Left lobe of liver (tissue), 2 donors: ENCODE measurements around the gene PSKH1. TPM values are rescaled to one million over a fixed set of nuclear protein-coding genes. Genes with fewer than 3 reads are reported as not detected.
"Not testable (repeated sequence)": the region's sequence is repeated elsewhere in the genome, so short reads cannot be mapped to it uniquely, and the experiment has no call there.

Experiments used
- ATAC-seq: fragments of 200-7000 bp; cut with Tn5 transposase; one replicate; pipeline ENCODE4 v1.9.1; 2020; ENCODE audit warnings: mild to moderate bottlenecking, moderate library complexity
- DNase-seq: peaks from one replicate; pipeline ENCODE4 v3.0.0-alpha.2; 2020; ENCODE audit warnings: low spot score
- total RNA-seq: library from RNA; stranded (reverse); gene quantifications from one replicate; pipeline ENCODE4 v1.2.1, GENCODE V29; 2021
- donor health status: DM: no; HTN: no; CAD: no; lungs with moderate emphysema.
- donor health status: DM: no; HTN: yes; CAD: no.

PSKH1 gene
- 18.2 TPM for total RNA-seq

- DNase-seq (peak; percentile 97), ATAC-seq (peak; percentile 98)
These were observed at the start of gene PSKH1 for GRCh38 chr16:67892899-67893742. TSS of gene PSKH1 (plus strand) at chr16:67893254. CDS start at chr16:67908750, 15,496 bp downstream.

GRCh38 chr16:67843343-67843765 lies 49.7 kb upstream of the PSKH1 start:
- ATAC-seq (no peak), DNase-seq (no peak)

GRCh38 chr16:67844497-67844896 lies 48.6 kb upstream of the PSKH1 start:
- ATAC-seq (no peak), DNase-seq (no peak)

GRCh38 chr16:67845291-67846062 lies 47.6 kb upstream of the PSKH1 start:
- ATAC-seq (no peak), DNase-seq (no peak)

- no peak for DNase-seq
- no peak for ATAC-seq
These were observed 47.1 kb upstream of the PSKH1 start for GRCh38 chr16:67846063-67846319.

- DNase-seq, result peak; percentile 97
- ATAC-seq, result peak; percentile 83
These were observed 46.6 kb upstream of the PSKH1 start, which contains the start of gene NUTF2 for GRCh38 chr16:67846320-67847063. TSS of gene NUTF2 (plus strand) at chr16:67846933. CDS start at chr16:67865131, 18,198 bp downstream.

- DNase-seq (no peak), ATAC-seq (peak; percentile 67)
These were observed 45.8 kb upstream of the PSKH1 start, which contains the start of gene CENPT for GRCh38 chr16:67847064-67847861. TSS of gene CENPT (minus strand) at chr16:67847693. CDS start at chr16:67833859, 13,834 bp downstream.

GRCh38 chr16:67848118-67848517 lies 44.9 kb upstream of the PSKH1 start:
- ATAC-seq (no peak), DNase-seq (no peak)

- ATAC-seq (no peak), DNase-seq (no peak)
These were observed 39.4 kb upstream of the PSKH1 start for GRCh38 chr16:67853670-67854069.

GRCh38 chr16:67855789-67856188 lies 37.3 kb upstream of the PSKH1 start:
- ATAC-seq, result no peak

GRCh38 chr16:67856927-67857546 lies 36.0 kb upstream of the PSKH1 start:
- DNase-seq (no peak), ATAC-seq (no peak)

More at GRCh38 chr16:67855789-67856188, 37.3 kb upstream of the PSKH1 start:
- no peak for DNase-seq

GRCh38 chr16:67857547-67858233 lies 35.4 kb upstream of the PSKH1 start:
- ATAC-seq, result peak; percentile 95
- DNase-seq, result peak; percentile 90

GRCh38 chr16:67858500-67858899 lies 34.6 kb upstream of the PSKH1 start:
- DNase-seq (no peak), ATAC-seq (no peak)

- ATAC-seq (no peak), DNase-seq (no peak)
These were observed 32.3 kb upstream of the PSKH1 start for GRCh38 chr16:67860589-67861398.

GRCh38 chr16:67861877-67862276 lies 31.2 kb upstream of the PSKH1 start:
- ATAC-seq, result no peak
- DNase-seq, result no peak

GRCh38 chr16:67862623-67863583 lies 30.2 kb upstream of the PSKH1 start:
- DNase-seq (no peak), ATAC-seq (no peak)

- not testable (repeated sequence) for ATAC-seq, DNase-seq
These were observed 29.0 kb upstream of the PSKH1 start for GRCh38 chr16:67864044-67864443.
